ENCODE measurements around the gene PRR12.

DNA sequence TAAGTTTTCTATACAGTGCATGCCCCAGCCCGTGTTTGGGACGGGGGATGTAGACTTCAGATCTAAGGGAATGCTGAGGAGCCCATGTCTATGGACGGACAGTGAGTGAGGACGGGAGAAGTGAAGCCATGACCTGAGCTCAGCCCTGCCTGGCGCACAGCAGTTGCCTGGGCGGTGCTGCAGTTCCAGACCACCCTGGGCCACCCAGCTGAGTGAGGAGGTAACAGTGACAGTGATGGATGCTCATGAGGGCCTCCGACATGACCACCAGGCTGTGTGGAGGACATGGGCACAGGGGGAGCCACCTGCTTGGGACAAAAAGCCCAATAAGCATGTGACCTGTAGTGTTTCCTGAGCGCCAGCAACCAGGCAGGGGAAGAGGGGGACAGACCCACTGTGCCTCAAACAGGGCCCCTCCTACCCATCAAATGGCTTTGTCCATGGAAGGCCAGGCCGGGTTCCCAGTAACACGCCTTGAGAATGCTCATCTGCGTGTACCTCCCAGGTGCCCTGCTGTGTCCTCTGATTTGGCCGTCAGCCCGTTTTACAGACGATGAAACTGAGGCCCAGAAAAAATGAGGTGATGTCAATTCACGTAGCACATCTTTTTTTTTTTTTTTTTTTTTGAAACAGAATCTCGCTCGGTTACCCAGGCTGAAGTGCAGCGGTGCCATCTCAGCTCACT, 33.2 kb upstream of the PRR12 start:
- TF ChIP-seq POLR2A (IDR thresholded peaks at IDR 0.05; ENCODE audit: low read depth, low read length): no peak
- no peak for TF ChIP-seq PAX5 (IDR thresholded peaks at IDR 0.05; ENCODE audit: insufficient read depth, low read length, severe bottlenecking)
- TF ChIP-seq POLR2AphosphoS5 (IDR thresholded peaks at IDR 0.05; ENCODE audit: low read depth, low read length): no peak
- TF ChIP-seq SPI1 (IDR thresholded peaks at IDR 0.05; ENCODE audit: low read depth, low read length): no peak
- no peak for TF ChIP-seq TAF1 (IDR thresholded peaks at IDR 0.05; ENCODE audit: low read depth, low read length)

All from GM12891 (cell line).